ENCODE data around the gene SETD3.

Gene SETD3

DNA sequence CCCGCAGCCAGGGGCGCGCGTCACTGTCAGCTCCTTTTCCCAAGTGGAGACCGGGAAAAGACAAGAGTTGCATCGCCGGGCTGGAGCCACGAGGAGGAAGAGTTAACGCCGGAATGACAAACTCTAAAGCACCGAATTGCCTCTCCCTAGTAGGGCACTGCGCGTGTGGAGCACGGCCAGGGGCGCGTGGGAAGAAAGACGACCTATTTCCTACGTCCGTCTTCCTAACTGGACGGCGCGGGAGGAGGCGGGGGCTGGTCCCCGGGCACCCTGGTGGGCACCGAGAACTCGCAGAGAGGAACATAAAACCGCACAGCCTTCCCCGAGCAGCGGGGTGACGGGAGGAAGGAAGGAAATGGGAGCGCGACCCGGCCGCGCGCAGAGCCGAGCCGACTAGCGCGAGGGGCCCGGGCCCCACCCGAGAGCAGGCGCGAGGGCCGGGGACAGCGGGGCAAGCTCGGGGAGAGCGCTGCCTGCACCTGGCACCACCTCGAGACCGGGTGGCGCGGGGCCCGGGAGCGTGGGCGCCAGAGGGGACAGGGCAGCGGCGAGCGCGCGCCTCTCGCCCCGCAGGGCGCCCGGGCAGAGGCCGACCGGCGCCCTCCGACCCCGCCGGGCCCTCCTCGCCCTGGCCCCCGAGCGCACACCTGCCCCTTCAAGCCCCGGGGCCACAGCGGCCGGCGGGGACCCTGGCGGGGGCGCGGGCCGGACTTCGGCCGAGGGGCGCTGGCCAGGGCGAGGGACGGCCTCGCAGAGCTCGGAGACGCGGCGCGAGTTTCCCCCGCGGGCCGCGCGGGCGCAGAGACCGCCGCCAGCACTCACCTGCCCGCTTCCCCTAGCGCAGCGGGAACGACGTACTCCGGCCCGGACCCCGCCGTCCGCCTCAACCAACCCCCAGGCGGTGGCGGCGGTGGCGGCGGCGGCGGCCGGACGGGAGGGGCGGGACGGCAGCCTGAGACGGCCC is at the start of gene SETD3:
SETD3 (minus strand) TSS at position 954 of the 964 bp plus-strand sequence. CDS start 15,054 bp downstream, outside the sequence.
- FAIRE-seq, result no peak

DNA sequence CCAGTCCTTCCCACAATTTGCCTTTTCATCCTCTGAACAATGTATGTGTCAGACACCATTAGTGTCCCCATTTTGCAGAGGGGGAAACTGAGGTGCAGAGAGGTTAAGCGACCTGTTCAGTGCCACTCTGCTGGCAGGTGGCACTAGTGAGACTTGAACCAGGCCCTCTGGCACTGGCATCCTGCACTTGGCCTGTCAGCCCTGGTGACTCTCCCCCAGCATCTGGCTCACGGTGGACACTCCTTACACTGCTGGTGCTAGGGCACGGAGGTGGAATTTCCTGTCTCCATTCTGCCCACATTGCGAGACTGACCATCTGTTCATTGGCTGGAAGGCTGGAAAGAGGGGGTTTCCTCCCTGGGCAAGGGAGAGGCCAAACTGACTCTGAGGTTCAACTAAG is 49.2 kb upstream of the SETD3 start:
- no peak for FAIRE-seq

DNA sequence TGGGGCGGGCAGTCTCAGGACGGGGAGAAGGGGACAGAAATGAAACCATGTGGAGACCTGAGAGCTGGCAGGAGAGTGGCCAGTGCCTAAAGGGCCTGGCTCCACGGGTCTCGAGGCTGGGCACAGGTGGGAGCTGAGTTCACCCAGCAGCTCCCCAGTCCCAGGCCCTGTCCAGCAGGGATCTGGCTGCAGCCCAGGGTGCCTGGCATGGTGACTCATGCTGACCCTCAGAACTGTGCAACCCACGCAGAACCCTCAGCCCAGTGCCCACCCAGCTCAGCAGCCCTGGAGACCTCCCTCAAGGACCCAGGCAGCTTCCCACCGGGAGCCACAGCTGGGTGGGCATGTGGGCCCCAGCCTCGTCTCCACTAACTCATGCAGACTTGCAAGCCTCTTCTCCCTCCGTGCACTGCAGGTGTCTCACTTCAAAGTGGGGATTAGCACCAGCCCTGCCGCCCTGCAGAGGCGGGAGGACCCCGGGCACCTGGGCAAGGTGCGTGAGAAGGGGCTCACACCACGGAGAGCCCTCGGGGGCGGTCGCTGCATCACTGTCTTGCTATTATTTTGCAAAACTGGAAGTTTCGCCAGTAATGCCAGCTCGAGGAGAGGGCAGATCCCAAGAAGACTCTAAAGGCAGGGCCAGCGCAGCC is 46.9 kb upstream of the SETD3 start:
- no peak for FAIRE-seq

DNA sequence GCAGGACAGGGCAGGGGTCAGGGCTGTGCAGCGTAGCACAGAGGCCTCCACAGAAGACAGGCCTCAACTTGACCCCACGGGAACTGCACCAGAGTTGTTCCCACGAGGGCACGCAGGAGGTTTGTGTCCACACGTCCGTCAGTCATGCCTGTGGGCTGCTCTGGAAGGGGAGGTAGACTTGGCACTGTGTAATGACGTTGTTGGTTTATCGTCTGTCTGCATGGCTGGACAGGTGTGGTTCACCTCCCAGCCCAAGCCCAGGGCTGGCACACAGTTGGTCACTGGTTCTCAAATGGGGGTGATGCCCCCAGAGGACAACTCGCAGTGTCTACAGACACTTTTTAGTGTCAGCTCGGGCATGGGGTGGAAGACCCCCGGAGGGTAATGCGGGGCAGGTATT is 46.4 kb upstream of the SETD3 start:
- FAIRE-seq, result no peak

DNA sequence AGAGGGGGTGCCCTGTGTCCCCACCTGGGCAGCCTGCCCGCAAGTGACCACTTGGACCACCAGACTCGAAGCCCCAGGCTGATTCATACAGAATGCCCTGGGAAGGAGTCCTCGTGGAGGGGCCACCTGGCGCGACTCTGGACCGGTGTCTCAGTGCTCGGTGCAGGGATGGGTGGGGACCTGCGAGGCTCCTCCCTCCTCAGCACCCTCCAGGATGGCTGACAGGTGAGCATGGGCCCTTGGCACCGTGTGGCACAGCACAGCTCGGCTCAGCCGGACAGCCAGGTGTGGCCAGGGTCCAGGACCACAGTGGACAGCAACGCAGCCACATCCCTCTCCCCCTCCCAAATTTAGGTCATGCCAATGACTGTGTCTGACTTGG is 45.0 kb upstream of the SETD3 start:
- no peak for FAIRE-seq

DNA sequence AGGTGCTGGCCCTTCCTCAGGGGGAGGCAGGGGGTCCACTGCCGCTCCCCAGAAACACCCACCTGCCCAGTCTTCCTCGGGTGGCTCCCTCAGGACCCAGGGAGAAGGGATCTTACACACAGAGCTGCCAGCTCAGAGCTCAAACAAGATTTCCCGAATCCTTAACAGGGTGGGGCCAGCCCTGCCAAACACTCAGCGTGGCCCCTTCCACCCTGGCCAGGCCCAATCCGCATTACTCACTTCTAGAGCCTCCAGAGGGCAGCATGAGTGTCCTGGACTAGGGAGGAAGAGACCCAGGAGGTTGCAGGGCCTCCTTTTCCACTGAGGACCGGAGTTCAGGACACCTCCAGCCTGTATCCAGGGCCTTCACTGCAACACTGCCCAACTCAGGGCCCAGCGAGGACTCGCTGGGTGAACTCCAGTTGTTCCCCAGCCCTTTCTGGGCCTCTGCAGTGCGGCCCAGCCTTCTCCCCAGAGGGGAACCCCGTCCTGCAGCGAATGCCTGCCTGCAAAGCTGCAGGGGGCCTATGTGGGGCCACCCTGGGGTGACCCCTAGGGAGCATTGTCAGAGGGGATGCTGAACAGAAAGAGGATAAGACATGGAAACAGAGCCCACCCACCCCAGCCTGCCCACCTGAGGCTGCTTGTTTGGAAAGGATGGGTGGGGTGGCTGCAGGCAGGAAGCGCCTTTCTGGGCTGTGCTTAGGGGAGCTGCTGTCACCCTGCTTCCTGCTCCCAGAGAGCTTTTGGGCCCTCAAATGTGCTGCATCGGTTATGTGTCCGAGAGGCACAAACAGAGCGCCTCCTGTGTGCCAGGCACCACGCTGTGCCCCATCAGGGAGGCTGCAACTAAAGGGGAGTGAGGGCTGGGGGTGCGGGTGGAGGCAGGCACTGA is 44.4 kb upstream of the SETD3 start:
- FAIRE-seq, result no peak

DNA sequence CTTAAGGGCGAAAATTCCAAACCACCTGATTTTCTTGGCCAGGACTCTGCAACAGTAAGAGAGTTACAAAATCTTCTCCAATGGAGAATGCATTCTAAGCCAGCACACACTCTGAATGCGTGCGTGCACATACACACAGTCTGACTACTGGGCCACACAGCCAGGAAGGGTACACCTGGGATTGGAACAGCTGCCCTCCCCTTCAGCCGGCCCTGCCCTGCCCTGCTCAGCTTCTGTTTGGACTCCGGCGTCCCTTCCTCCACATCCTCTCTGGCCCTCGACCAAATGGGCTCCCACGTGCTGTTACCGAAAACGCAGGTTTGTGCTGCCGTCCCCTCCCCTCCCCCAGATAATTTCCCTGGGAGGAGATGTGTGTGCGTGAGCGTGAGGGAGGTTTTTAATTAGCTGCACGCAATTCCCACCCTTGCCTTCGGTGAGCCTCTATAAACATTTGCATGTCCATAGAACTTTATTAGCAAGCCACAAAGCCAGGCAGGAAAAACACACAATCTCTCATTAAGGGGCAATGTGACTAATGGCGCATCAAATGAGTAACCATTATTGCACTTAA is 43.5 kb upstream of the SETD3 start:
- no peak for FAIRE-seq

DNA sequence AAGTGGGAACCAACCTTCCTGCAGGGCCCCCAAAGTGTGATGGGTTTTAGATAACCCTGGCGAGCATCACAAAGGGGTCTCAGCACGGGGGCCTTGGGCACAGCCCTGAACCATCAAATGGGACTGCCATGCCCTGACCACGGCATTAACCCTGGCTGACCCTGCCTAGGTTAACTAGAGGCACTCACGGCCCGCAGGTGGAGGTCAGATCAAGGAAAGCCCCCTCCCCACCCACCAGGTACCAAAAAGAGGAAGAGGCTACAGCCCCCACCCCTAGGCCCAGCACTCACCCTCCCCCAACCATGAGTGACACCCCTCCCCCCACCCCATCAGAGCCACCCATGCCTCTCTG is 43.0 kb upstream of the SETD3 start:
- FAIRE-seq, result no peak

DNA sequence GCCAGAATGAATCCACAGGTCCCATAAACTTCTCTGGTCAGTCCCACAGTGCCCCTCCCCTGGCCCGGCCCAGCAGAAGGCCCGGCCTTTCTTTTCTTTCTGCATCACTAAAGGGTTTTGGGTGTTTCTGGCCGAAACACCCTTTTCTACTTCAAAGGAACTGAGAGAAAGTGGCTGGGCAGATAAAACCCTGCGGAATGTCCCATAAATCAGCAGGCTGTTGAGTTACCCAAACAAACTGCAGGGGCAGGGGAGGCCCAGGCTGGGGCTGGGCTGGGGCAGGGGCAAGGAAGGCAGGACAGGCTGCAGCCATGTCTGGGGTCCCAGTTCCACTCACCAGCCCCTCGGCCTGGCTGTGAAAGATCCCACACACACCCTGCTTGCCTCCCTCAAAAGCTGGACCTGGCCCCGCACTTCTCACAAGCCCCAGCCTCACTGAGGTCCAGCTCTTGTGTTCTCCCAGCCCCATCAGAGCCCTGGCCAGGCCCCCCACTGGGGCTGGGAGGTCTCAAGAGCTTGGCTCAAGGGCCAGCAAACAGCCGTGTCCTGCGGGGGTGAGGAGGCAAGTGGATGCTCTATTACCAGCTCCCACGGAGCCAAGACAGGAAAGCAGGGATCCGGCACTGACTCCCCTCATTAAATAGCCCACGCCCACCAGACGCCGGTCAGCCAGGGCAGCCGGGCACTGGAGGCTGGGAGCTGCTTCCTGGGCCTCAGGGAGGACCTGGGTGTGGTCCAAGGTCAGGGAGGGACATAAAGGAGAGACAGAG is 42.5 kb upstream of the SETD3 start:
- no peak for FAIRE-seq

DNA sequence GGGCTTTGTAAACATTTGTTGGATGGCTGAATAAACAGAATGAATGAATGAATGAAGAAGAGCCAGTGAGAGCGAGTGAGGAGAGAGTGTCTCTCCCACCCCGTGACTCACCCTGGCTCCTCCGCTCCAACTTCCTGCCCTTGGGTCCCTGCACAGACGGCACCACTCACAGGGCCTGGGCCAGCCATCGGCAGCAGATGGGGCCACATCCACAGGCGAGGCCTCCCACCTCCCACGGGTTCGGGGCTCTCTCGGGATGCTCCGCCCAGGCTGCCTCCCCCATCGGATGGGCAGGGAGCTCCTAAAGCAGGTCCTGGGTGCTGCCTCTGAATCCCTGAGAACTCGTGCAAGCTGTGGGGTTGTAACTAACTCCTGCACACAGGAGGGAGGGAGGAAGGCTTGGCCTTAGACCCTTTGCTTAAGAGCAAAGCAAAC is 41.8 kb upstream of the SETD3 start:
- no peak for FAIRE-seq

DNA sequence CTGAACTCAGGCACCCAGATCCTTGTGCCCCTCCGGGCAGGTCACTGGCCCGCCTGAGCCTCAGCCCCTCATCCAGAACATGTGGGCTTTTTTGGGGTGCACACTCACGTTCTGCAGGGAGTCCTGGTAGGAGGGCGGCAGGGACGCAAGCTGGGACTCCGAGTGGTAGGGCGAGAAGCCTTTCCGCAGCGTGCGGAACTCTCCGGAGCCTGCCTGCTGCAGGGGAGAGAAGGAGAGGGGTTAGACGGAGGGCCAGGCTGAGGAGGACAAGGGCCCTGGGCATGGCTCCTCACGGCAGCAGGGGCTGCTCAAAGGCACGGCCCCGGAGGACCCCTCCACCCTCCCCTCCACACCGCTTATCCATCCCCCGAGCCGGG is 41.4 kb upstream of the SETD3 start:
- FAIRE-seq, result no peak

DNA sequence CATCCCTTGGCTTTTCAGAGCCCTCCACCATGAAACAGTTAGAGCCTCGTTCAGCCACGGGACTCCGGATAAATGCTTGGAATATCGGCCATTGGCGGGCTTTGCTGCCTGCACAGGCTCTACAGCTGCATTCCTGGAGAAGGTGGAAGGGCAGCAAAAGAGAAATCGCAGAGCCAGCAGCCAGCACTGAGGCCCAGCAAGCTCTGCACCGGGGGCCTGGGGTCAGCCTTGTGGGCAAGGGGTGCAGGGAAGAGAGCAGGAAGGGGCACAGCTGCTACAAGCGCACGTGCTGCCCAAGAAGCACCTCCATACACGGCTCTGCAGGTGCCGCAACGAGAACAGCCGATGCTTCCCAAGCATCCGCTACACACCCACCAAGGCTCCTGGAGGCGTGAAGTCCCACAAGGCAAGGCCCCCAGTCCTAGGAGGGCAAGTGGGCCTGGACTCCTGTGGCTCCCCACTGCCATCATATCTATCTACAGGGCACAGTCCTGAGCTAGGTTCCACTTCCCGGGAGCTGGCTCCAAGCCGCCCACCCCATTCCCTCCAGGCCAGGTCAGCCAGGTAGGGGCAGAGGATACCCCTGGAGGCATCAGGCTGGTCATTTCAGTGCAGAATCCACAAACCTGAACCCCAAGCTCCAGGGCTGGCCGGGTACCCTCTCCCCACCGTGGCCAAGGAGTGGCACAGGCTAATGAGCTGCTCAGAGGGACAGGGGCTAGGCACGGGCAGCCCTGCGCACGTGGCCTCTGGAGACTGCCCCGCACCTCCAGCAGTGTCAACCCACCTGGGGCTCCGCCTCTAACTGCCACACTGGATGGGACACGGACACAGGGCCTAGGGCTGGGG is 40.7 kb upstream of the SETD3 start:
- FAIRE-seq, result no peak

DNA sequence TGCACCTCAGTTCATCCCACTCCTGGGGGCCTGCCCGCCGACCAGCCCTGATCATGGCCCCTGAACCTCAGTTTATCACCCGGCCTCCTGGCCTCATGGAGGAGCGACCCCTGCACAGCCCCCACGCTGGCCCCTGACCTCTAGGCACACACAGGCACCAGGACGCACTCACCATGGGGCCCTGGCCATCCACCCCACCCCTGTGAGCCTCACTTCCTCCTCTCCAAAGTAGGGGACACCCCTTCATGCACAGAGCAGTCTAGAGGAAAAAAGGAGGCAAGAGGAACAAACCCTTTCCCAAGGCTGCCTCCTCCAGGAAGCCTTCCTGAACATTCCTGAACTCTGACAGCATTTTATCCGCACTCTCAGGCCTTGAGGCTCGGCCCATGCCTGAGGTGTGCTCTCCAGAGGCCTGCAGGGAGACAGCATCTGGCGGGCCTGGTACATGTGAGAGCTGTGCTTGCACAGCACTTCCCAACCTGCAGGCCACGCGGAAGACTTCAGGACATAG is 40.0 kb upstream of the SETD3 start:
- FAIRE-seq, result no peak

DNA sequence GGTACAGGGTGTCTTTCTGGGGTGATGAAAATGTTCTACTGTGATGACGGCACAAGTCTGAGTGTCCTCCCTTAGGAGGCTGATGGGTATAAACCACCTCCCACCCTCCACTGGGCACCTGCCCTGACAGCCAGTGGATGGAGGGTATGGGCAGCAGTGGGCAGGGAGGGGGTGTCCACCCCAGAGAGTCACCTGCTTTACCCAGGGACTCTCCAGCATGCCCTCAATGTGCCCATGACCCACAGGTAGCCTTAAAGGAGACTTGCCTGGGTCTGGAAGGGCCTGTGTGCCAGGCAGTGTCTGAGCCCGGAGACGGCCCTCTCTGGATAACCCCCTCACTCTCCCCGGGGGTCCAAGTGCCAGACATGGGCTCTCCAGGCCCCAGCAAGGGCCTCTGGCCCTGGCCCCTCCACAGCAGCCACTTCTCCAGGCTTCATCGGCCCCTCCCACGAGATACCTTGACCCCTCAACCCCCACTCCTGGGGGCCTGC is 39.3 kb upstream of the SETD3 start:
- no peak for FAIRE-seq

DNA sequence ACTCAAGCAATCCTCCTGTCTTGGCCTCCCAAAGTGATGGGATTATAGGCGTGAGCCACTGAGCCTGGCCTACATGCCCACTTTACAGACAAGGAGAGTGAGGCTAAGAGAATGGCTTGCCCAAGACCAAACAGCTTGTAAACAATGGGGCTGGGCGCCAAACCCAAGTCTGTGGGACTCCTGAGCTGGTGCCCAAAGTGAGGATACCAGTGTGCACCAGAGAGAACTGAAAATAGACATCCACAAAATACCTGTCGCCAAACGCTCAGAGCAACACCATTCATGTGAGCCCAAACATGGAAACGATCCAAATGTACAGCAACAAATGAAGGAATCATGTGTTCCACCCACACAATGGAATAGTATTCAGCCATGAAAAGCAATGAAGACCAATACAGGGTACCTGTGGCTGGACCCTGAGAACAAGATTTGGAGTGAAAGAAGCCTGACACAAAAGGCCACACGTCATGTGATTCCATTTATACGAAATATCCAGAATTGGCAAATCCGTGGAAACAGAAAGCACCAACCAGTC is 38.8 kb upstream of the SETD3 start:
- no peak for FAIRE-seq

DNA sequence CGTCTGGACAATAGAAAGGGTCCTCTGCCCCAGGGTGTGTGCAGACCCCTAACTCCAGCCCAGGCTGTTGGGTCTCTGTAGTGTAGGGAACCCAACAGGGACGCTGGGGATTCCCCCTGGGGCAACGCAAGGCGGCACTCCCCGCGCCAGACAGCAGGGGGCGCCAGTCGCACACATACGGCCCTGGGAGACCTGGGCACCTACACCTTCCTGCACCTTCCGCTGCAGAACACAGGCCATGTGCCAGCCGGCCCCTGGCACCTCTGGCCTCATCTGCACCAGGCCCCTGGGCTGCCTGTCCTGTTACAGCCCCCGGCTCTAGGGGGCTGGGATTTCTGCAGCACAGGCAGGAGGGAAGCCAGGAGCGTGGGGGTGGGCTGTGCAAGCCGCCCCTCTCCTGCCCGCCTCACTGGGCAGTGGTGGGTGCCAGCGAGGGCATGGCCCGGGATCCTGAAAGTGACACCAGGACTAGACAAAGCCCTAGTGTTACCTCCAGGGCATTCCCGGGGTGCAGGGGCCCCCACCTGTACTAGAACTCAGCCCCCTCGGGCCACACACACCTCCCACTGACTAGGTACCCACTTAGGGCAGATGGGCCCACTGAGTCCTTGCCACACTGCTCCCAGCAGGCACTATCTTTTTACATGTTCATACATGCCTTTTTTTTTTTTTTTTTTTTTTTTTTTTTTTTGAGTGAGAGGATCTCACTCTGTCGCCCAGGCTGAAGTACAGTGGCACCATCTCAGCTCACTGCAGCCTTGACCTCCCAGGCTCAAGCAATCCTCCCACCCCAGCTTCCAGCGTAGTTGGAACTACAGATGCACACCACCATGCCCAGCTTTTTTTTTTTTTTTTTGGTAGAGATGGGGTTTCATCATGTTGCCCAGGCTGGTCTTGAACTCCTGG is 38.0 kb upstream of the SETD3 start:
- no peak for FAIRE-seq

DNA sequence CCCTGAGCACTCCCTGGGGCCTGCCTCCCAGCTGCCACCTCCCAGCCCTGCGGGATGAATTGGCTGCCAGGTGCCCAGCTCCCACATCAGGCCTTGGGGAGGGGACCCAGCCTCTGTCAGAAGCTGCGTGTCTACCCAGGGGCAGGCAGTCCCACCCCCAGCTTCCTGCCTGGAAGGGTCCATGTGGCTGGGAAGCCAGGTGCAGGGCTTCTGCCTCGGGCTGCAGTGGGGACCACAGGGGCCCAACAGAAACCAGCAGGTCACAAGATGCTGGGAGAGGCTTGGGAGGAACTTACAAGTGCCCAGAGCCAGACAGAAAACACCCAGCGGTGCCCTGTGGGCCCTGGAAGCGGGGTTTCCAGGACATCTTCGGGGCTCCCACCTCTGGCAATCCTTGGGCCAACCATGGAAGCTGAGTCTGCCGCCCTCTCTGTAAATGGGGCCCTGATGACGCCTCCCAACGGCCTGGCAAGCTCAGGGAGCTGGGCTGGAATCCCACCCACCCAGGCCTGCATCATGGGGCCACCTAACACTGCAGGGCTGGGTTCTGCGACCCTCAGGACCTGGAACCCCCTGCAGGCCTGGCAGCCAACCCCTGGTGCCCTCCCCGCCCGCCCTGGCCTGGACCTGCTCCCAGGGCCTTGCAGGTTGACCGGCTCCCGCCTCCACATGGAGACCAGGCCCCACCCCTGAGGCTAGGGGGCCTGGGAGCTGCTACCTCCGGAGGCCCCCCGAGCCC is 37.2 kb upstream of the SETD3 start:
- no peak for FAIRE-seq

DNA sequence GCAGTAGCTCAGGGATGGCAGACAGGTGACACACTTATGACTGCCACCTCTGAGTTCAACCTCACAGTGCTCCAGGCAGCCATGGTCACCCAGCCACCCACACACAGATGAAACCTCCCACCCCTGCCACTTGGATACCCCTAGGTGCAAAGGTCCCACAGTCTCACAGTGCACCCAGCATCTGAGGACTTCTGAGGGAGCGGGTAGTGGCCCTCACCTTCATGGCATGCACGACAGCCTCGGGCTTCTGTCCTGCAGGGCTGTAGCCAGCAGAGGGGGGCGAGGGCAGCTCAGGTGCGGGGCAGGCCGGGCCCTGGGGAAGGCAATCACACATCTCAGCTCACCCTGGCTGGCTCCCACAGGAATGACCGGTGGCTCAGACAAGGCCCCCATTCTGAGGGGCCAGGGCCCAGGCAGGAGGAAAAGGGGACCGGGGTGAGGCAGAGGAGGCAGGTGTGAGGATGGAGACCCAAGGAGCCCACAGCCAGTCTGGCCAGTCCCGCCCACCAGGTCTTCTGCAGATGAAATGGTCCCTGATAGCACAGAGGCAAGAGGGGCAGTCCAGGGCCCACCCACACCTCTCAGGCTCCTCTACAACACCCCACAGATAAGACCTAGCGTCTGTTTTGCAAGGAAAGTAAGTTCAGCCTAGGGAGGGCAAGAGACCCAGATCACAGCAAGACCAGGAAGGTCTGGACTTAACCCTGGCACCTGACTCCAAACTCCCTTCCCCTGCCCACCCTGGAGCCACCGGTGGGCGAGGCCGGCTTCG is 36.4 kb upstream of the SETD3 start:
- FAIRE-seq, result no peak

All from islet of Langerhans (tissue), 1 donor.